Measurements from ENCODE around the gene CYP19A1.

- TF ChIP-seq CTCF (IDR thresholded peaks at IDR 0.05) (no peak), EZH2 (IDR thresholded peaks at IDR 0.05) (peak; percentile 37)
These were observed 71.2 kb downstream of the CYP19A1 start for GRCh38 chr15:51267051-51267702.
